ENCODE data around the gene MROH2A. TPM values are rescaled to one million over a fixed set of nuclear protein-coding genes. Genes with fewer than 3 reads are reported as not detected.

Gene MROH2A
- total and polyA plus RNA-seq, 9 of the 15 experiments (the other 6 are each of a cell fraction or from before 2014, with no cell fraction given) = 0.03 TPM; not detected in 8

DNA sequence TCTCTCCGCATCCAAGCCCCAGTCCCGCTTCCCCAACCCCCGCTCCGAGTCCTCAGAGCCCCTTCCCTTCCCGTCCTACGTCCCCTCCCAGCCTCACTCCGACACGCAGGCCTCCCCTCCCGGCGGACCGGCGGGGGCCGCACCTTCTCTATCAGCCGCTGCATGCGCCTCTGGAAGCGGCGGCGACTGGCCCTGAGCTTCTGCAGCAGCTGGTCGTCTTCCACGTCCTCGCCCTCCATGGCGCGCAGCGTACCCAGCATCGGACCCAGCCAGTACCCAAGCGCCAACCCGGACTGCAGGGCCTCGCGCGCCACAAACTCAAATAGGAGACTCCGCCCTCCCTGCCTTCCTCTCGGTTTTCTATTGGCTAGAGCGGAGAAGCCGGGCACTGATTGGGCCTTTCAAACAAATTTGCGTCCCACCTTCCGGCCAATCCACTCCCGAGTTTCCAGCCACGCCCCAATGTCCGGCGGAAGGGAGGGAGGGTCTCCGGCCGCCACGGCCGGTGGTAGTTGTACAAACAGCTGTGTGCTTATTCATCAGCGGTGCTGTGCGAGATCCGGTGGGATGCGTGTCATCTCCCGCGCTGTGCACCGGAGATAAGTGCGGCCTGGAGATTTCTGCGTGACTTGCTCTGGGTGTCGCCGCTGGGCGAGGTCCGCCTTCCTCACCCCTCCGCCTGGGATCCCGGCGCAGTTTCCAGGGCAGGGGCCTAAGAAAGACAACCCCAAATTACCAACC lies 76.3 kb downstream of the MROH2A start, which contains the start of gene HJURP (continued):
- peak; percentile 41; the same call in 1 of the 2 replicates for TF ChIP-seq ZNF175 (CRISPR knock-in tag; IDR thresholded peaks at IDR 0.05; ENCODE audit: low read depth)
- TF ChIP-seq KDM5B (IDR thresholded peaks at IDR 0.05; ENCODE audit: insufficient replicate concordance, low read depth, low read length) = peak; percentile 52
- no peak for TF ChIP-seq KDM4B (IDR thresholded peaks at IDR 0.05; ENCODE audit: borderline replicate concordance in 2 of 2, low read depth in 1 of 2)
- TF ChIP-seq KDM1A (IDR thresholded peaks at IDR 0.05) = peak in 1 of 2 experiments; percentile 59; a peak in 2 of 4 replicates
- TF ChIP-seq TARDBP (IDR thresholded peaks at IDR 0.05) = no peak
- no peak for TF ChIP-seq GTF2F1 (IDR thresholded peaks at IDR 0.05; ENCODE audit: low read depth, low read length)
- peak in 1 of 2 experiments; percentile 88; a peak in 1 of 4 replicates for TF ChIP-seq HDAC1 (IDR thresholded peaks at IDR 0.05)
- TF ChIP-seq CREM (IDR thresholded peaks at IDR 0.05; ENCODE audit: low read depth) = peak; percentile 79
- TF ChIP-seq ZNF134 (CRISPR knock-in tag; conservative IDR thresholded peaks at IDR 0.05) = no peak
- TF ChIP-seq ZNF444 (CRISPR knock-in tag; IDR thresholded peaks at IDR 0.05) = no peak
- peak; percentile 72 for TF ChIP-seq ATF3 (IDR thresholded peaks at IDR 0.05)
- 0 out of 2 replicates have a peak, but pooled peaks have one; percentile 51 for TF ChIP-seq ATF3 (CRISPR knock-in tag; conservative IDR thresholded peaks at IDR 0.05)
- TF ChIP-seq, protein P1, sequence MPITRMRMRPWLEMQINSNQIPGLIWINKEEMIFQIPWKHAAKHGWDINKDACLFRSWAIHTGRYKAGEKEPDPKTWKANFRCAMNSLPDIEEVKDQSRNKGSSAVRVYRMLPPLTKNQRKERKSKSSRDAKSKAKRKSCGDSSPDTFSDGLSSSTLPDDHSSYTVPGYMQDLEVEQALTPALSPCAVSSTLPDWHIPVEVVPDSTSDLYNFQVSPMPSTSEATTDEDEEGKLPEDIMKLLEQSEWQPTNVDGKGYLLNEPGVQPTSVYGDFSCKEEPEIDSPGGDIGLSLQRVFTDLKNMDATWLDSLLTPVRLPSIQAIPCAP (CRISPR knock-in tag; IDR thresholded peaks at IDR 0.05; ENCODE audit: borderline replicate concordance) = no peak
- TF ChIP-seq, protein P2, sequence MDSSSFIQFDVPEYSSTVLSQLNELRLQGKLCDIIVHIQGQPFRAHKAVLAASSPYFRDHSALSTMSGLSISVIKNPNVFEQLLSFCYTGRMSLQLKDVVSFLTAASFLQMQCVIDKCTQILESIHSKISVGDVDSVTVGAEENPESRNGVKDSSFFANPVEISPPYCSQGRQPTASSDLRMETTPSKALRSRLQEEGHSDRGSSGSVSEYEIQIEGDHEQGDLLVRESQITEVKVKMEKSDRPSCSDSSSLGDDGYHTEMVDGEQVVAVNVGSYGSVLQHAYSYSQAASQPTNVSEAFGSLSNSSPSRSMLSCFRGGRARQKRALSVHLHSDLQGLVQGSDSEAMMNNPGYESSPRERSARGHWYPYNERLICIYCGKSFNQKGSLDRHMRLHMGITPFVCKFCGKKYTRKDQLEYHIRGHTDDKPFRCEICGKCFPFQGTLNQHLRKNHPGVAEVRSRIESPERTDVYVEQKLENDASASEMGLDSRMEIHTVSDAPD (CRISPR knock-in tag; IDR thresholded peaks at IDR 0.05) = no peak
- TF ChIP-seq MYC (IDR thresholded peaks at IDR 0.05; ENCODE audit: low read depth, low read length) = peak; percentile 45; the same call in 1 of the 2 replicates
- TF ChIP-seq MYC (CRISPR knock-in tag; IDR thresholded peaks at IDR 0.05; ENCODE audit: borderline replicate concordance, low read depth) = no peak
- TF ChIP-seq FOXK2 (conservative IDR thresholded peaks at IDR 0.05 in 1 of 2, IDR thresholded peaks at IDR 0.05 in 1 of 2; ENCODE audit: low read depth in 2 of 2) = no peak
- TF ChIP-seq MAFG (tag; conservative IDR thresholded peaks at IDR 0.05) = 0 out of 2 replicates have a peak, but pooled peaks have one; percentile 18
- TF ChIP-seq U2AF2 (optimal IDR thresholded peaks at IDR 0.05; ENCODE audit: low read depth, low read length) = no peak
- TF ChIP-seq DLX4 (CRISPR knock-in tag; IDR thresholded peaks at IDR 0.05) = no peak
- peak; percentile 60 for TF ChIP-seq NFIC (IDR thresholded peaks at IDR 0.05)
- no peak for TF ChIP-seq HMG20A (CRISPR knock-in tag; conservative IDR thresholded peaks at IDR 0.05)
- peak; percentile 96 for TF ChIP-seq ETV5 (CRISPR knock-in tag; IDR thresholded peaks at IDR 0.05; ENCODE audit: low read depth)
